Measurements from ENCODE around the gene OTOF. TPM values are rescaled to one million over a fixed set of nuclear protein-coding genes. Genes with fewer than 3 reads are reported as not detected.

OTOF gene
- total and polyA plus RNA-seq, 9 of the 15 experiments (the other 6 are each of a cell fraction or from before 2014, with no cell fraction given): 0.03 to 0.11 (median 0.06) TPM; not detected in 5

GRCh38 chr2:26489213-26489850 lies 11.4 kb upstream of the OTOF start (continued):
- TF ChIP-seq PRDM10 (IDR thresholded peaks at IDR 0.05; ENCODE audit: partially characterized antibody): no peak
- no peak for TF ChIP-seq CAMTA2 (CRISPR knock-in tag; conservative IDR thresholded peaks at IDR 0.05)
- TF ChIP-seq PYGO2 (tag; IDR thresholded peaks at IDR 0.05): no peak
- no peak for TF ChIP-seq CGGBP1 (CRISPR knock-in tag; IDR thresholded peaks at IDR 0.05)
- no peak for TF ChIP-seq EP400 (IDR thresholded peaks at IDR 0.05)
- TF ChIP-seq HOMEZ (CRISPR knock-in tag; IDR thresholded peaks at IDR 0.05): no peak
- TF ChIP-seq ZKSCAN1 (IDR thresholded peaks at IDR 0.05; ENCODE audit: low read depth, low read length): no peak
